ENCODE measurements around the gene UBTD2.

Gene UBTD2

DNA sequence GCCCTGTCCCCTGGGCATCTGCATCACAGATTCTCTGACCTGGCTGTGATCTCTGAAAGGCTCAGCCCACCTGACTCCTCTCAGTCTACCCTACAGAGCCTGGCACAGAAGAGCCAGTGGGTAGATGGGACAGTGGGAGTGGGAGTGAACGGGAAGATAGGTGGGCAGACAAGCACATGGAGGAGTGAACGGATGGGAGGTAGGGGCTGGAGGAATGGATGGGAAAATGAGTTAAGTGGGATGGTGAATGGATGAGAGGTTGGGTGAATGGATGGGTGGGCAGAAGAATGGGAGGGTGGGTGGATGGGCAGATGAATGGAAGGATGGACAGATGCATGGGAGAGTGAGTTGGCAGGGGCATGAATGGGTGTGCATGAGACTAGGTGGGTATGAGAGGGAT lies 114.3 kb downstream of the UBTD2 start:
- Histone ChIP-seq H3K9ac (ENCODE audit: low read depth, low read length) (no peak overlapping the region), H3K9me3 (ENCODE audit: control insufficient read depth, insufficient read depth, low read length) (no peaks in the 10 kb centered on the region), H3K36me3 (ENCODE audit: insufficient read depth, low read length) (no peaks in the 10 kb centered on the region; the same call in 1 of the 2 replicates), H3K4me1 (ENCODE audit: insufficient read depth, low read length) (peaks cover 21% of the 10 kb centered on the region; the same call in 1 of the 2 replicates)

DNA sequence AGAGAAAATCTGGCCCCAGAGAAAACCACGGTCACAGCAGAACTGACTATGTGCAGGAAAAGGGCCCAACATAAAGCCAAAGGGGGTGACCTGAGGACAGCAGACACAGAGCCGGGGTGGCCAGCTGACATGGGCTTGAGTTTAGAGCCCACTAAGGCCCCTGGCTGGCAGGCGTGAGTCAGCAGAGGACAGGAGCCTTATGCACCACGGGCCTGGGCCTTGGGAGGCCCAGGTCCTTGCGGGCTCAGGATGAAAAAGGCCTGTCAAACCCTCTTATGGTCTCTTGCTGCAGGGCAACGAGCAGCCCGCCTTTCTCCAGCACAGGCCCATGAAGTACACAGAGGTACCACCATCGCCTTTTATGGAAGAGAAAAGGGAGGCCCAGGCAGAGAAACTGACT lies 115.3 kb downstream of the UBTD2 start:
- Histone ChIP-seq H3K9me3 (ENCODE audit: control insufficient read depth, insufficient read depth, low read length) (no peaks in the 10 kb centered on the region), H3K4me1 (ENCODE audit: insufficient read depth, low read length) (peaks cover 23% of the 10 kb centered on the region; the same call in 1 of the 2 replicates), H3K36me3 (ENCODE audit: insufficient read depth, low read length) (no peaks in the 10 kb centered on the region; the same call in 1 of the 2 replicates), H3K9ac (ENCODE audit: low read depth, low read length) (no peak overlapping the region)

DNA sequence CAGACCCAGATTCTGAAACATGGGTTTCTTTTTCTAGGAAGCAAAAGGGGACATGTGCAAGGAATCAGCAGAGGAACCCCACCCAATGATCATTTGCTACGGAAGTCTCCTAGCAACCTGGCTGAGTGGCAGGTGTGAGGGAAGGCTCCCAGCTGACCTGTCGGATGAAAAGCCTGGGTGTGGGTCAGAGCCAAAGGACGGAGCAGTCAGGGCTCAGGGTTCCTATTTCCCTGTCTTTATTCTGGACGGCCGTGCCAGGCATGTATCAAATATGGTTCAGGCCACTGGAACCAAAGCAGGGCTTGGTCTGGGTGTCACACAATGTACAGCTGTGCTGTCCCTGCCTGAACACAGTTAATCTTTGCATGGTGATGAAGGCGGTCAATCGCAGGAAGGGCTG lies 115.7 kb downstream of the UBTD2 start:
- no peaks in the 10 kb centered on the region; the same call in 1 of the 2 replicates for H3K36me3 ChIP-seq (ENCODE audit: insufficient read depth, low read length)
- H3K4me1 ChIP-seq (ENCODE audit: insufficient read depth, low read length) = peaks cover 26% of the 10 kb centered on the region; the same call in 1 of the 2 replicates
- H3K9me3 ChIP-seq (ENCODE audit: control insufficient read depth, insufficient read depth, low read length) = no peaks in the 10 kb centered on the region
- H3K9ac ChIP-seq (ENCODE audit: low read depth, low read length) = no peak overlapping the region

DNA sequence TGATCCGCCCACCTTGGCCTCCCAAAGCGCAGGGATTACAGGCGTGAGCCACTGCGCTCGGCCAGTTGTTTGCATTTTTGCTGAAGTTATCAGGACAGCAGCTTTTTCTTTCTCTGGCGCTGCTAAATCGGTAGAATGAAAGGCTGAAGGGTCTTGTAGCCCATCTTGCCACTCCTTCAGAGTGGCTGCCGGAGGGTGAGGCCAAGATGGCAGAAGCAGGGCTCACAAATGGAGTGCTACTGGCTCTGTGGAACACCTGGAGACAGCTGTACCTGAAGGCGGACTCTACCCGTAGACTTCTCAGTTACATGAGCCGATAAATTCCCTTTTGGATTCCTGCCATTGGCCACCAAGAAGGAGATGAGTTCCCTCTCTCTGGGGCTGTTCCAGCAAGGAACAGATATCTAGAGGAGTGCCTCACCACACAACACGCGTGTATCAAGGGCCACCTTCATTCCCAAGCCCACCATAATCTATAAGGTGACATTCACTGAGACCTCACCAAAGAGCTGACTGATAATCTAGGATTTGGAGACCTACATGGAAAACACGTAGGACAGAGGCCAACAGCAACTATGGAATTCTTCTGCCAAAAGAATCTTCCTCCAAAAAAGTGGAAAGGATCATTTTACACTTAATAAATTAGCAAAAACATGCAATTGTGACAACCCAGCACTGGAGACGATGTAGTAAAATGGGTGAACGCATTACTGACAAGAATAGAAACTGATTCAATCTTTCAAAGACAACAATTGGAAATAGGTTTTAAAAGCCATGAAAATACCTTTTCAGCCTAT lies 117.3 kb downstream of the UBTD2 start:
- H3K9me3 ChIP-seq (ENCODE audit: control insufficient read depth, insufficient read depth, low read length) = no peaks in the 10 kb centered on the region
- peaks cover 26% of the 10 kb centered on the region; the same call in 1 of the 2 replicates for H3K4me1 ChIP-seq (ENCODE audit: insufficient read depth, low read length)
- no peaks in the 10 kb centered on the region; the same call in 1 of the 2 replicates for H3K36me3 ChIP-seq (ENCODE audit: insufficient read depth, low read length)
- H3K9ac ChIP-seq (ENCODE audit: low read depth, low read length) = no peak overlapping the region

DNA sequence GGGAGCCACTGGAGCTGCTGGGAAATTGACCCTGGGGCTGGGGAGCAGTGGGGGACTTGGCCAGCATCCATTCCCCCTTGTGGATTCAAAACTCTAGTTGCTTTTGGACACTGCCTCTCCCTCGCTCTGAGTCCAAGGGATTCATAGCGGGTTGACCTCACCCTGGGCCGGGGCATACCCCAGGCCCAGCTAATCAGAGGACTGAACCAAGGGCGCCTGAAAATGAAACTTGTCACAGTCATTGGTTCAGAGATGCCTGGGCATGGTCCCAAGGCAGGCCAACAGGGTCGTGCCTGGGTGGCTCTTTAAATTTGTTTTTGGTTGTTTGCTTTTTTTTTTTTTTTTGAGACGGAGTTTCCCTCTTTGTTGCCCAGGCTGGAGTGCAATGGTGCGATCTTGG lies 118.1 kb downstream of the UBTD2 start:
- Histone ChIP-seq H3K9me3 (ENCODE audit: control insufficient read depth, insufficient read depth, low read length) (no peaks in the 10 kb centered on the region), H3K9ac (ENCODE audit: low read depth, low read length) (no peak overlapping the region), H3K4me1 (ENCODE audit: insufficient read depth, low read length) (peaks cover 26% of the 10 kb centered on the region; the same call in 1 of the 2 replicates), H3K36me3 (ENCODE audit: insufficient read depth, low read length) (no peaks in the 10 kb centered on the region; the same call in 1 of the 2 replicates)

DNA sequence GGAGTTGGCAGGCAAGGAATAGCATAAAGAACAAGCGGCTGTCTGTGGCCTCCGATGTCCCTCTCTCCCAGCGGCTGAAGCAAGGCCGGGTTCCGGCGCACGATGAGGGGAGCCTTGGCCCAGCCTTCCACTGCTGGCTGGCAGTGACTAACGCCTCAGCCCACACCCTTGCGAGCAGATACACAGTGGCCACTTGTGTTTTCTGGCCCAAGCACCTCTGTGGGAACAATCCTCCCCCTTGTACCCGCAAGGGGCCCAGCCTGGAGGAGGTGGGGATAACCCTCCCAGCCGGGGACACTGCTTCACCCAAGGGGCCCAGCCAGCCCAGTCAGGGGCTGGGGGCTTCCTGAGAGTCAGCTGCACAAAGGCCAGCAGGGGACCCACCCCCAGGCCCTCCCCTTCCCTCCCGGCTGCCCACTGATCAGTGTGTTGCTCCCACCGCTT lies 118.8 kb downstream of the UBTD2 start:
- no peaks in the 10 kb centered on the region for H3K9me3 ChIP-seq (ENCODE audit: control insufficient read depth, insufficient read depth, low read length)
- H3K36me3 ChIP-seq (ENCODE audit: insufficient read depth, low read length) = no peaks in the 10 kb centered on the region; the same call in 1 of the 2 replicates
- H3K4me1 ChIP-seq (ENCODE audit: insufficient read depth, low read length) = peaks cover 26% of the 10 kb centered on the region; the same call in 1 of the 2 replicates
- no peak overlapping the region for H3K9ac ChIP-seq (ENCODE audit: low read depth, low read length)

DNA sequence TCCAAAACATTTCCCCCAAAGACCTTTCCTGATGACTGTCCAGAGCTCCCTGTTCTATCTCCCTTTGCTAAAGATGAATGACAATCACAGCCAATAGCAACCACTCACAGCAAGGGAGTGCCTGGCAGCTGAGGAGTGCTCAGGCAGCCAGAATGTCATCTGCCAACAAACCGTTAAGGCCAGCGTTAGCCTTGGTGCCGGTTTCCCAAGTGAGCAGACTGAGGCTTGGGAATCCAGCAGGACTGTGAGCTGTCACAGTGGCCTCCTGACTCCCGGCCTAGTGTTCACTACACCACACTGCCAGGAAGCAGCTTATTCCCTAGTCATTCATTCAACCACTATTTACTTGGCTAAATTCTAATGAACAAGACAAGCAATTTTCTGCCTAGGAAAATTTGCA lies 120.2 kb downstream of the UBTD2 start:
- Histone ChIP-seq H3K4me1 (ENCODE audit: insufficient read depth, low read length) (peaks cover 20% of the 10 kb centered on the region; the same call in 1 of the 2 replicates), H3K9me3 (ENCODE audit: control insufficient read depth, insufficient read depth, low read length) (no peaks in the 10 kb centered on the region), H3K36me3 (ENCODE audit: insufficient read depth, low read length) (no peaks in the 10 kb centered on the region; the same call in 1 of the 2 replicates), H3K9ac (ENCODE audit: low read depth, low read length) (no peak overlapping the region)

DNA sequence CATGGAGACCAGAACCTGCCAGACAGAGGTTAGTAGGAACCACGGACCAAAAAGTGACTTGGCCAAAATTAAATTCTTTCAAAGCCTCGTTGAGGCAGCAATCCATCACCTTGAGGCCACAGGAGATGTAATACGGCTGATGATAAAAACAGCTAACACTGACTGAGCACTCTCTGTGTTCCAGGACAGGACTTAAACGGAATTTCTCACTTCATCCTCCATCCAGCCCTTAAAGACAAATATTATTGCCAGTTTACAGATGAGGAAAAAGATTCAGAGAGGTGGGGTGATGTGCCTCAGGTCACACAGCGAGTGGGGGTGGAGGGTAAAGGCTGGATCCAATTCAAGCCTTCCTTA lies 120.6 kb downstream of the UBTD2 start:
- peaks cover 16% of the 10 kb centered on the region; the same call in 1 of the 2 replicates for H3K4me1 ChIP-seq (ENCODE audit: insufficient read depth, low read length)
- H3K9me3 ChIP-seq (ENCODE audit: control insufficient read depth, insufficient read depth, low read length) = no peaks in the 10 kb centered on the region
- no peak overlapping the region for H3K9ac ChIP-seq (ENCODE audit: low read depth, low read length)
- no peaks in the 10 kb centered on the region; the same call in 1 of the 2 replicates for H3K36me3 ChIP-seq (ENCODE audit: insufficient read depth, low read length)

DNA sequence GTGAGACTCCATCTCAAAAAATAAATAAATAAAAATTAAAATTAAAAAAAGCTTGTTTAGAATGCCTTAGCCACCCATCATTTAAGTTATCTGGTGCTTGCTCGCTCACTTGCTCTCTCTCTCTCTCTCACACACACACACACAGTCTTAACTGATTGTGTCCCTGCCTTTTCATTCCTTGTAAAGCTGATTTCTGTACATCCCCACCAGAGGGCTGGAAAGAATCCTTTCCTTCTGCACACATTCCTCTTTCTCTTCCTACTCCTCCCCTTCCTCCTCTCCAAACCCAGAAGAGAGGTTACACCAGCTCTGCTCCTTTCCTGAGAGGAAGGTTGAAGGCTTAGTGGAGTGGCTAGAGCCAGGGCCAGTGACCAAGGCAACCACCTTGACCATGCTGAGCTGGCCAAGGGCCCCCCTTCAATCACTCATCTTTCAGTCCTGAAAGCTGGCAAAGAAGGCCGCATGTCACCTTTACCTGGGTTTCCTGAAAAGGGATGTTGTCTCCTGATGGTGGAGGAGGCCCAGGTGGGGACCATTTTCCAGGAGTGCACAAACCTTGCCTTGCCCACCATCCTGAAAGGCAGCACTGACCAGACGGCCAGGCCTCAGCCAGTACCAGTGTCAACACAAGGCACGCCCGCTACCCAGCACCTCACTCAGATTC lies 121.1 kb downstream of the UBTD2 start:
- Histone ChIP-seq H3K9ac (ENCODE audit: low read depth, low read length) (no peak overlapping the region), H3K4me1 (ENCODE audit: insufficient read depth, low read length) (peaks cover 15% of the 10 kb centered on the region; the same call in 1 of the 2 replicates), H3K9me3 (ENCODE audit: control insufficient read depth, insufficient read depth, low read length) (no peaks in the 10 kb centered on the region), H3K36me3 (ENCODE audit: insufficient read depth, low read length) (no peaks in the 10 kb centered on the region; the same call in 1 of the 2 replicates)

DNA sequence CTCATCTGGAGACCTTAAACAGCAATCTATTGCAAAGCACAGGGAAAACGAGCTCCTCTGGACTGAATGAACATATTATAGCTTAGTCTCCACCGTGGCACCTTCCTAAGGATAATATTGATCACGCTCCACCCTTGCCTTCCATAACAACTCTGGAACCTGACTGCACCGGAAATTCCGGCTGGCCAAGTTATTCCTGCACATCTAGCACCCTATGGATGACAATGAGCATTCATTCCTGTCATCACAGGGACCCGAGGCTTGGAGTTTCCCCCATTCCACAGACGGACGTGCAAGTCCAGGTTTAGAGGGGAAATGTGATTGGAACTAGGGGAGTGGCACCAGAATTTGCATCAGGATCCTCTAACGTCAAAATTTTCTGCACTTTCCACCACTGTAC lies 123.1 kb downstream of the UBTD2 start:
- H3K9ac ChIP-seq (ENCODE audit: low read depth, low read length) = no peak overlapping the region

More for the DNA sequence above, 123.1 kb downstream of the UBTD2 start:
- peaks cover 15% of the 10 kb centered on the region; the same call in 1 of the 2 replicates for H3K4me1 ChIP-seq (ENCODE audit: insufficient read depth, low read length)
- H3K36me3 ChIP-seq (ENCODE audit: insufficient read depth, low read length) = no peaks in the 10 kb centered on the region
- no peaks in the 10 kb centered on the region for H3K9me3 ChIP-seq (ENCODE audit: control insufficient read depth, insufficient read depth, low read length)

All from ES-I3 (cell line).